HG03175 (cell line): Measurements from ENCODE around the gene RIOX2.

ENCODE experiments used
- ATAC-seq: cut with Tn5 transposase; IDR thresholded peaks from one replicate; pipeline ENCODE4 v1.9.1; 2021; ENCODE audit warnings: mild to moderate bottlenecking, moderate library complexity; ENCODE audit not compliant: unreplicated experiment

The RIOX2 gene

DNA sequence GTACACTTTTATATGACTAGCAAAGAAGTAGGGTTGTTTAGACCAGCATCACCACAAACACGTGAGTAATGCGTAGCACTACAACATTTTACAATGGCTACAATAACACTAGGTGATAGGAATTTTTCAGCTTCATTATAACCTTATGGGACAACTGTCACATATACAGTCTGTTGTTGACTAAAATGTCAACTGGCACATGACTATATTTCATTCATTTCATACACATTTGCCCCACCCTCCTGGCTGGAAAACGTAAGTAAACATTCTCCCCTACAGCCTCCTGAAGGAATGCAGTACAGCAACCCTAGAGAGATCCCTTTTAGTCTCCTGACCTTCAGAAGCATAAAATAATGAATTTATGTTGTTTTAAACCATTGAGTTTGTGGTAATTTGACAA is 16.2 kb downstream of the RIOX2 start:
- ATAC-seq = no peak

DNA sequence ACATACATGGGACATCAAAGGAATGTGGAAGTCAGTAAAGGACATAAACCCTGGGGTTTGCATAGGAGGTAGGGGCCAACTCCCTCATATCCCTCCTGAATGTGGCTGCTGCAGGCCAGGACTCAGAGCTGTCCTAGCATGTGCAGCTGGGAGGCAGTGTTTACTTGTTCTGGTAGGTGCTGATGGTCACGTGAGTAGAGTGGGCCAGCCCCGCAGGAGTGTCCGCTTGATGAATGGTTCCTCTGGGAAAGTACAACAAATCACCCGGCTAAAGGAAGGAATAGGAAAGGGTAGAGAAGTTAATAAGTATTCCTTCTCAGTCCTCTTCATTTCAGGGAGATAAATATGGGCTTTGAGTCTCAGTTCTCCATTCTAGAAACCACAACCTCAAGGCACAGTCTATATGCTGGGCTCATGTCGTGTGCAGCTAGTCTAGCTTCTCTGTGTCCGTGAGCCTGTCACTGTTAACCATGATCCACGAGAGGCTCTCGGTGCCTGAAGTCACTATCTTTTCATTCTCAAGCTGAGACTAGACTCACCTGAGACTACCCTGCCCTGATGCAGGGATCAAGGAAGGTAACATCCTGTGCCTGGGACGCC is 17.9 kb downstream of the RIOX2 start:
- no peak for ATAC-seq

DNA sequence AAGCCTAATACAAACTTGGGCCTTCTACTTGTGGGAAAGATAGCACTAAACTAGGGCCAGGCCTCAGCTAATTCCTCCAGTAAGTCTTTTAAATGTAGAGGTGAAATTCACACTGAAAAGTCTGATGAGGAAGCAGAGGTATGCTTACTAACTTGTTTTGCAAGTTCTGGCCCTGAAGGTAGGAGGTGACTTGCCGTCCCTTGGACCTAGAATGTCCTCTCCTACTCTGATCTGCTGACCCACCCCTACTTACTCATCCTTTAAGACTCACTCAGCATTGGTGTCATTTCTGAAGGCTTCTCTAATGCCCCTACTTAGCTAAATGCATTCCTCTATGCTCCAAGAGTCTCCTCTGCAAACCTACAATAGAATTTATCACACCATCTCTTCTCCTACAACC is 19.4 kb downstream of the RIOX2 start:
- no peak for ATAC-seq

DNA sequence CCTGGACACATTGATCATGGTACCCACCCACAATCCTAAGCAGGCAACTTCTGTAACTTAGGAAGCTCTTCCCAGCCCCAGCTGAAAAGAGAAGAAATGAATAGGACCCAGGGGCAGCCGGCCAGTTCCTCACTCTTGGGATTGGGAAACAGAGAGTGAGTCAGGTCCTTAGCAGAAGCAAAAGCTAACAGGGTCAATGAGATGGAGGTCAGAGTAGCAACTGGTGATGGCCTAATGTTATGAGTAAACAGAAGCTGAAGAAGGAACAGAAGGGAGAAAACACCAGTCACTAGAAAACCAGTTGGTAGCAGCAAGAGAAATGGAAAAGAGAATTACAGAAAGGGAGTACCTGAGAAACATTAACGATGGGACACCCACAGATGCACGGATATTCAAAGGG is 20.0 kb downstream of the RIOX2 start:
- no peak for ATAC-seq

DNA sequence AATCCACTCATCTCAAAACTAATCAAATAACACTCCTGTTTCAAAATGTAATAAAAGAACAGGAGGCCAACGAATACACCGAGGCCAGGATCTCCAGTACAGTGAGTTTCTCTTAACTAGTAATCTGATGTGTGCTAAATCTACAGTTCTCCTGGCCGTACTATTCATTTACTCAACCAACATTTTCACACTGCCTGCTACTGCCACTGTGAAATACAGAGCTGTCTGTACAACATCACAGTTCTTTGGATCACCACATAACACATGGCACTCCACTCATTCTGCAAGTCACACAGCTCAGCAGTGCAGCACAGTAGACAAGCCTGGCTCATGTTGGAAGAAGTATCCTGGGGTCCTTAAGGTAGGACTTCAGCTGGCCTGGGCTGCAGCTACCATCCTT is 21.9 kb downstream of the RIOX2 start:
- no peak for ATAC-seq

DNA sequence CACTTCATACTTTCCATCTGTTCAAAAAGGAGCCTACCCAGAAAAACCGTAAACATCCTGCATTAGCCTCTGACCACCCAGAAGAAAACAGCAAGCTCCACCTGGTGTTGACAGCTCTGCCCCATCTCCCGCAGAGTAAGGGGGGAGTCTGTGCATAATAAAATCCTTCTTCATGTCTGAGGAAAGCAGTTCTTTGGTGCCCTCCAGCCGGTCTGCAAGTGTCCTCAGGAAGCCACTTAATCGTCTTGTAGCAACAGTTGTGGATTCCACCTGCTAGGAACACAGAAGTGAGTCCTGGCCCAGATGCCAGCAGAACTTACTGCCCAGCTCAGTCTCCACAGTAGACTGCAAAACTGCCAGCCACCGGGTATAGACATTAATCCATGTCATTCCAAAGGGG is 22.5 kb downstream of the RIOX2 start:
- no peak for ATAC-seq

DNA sequence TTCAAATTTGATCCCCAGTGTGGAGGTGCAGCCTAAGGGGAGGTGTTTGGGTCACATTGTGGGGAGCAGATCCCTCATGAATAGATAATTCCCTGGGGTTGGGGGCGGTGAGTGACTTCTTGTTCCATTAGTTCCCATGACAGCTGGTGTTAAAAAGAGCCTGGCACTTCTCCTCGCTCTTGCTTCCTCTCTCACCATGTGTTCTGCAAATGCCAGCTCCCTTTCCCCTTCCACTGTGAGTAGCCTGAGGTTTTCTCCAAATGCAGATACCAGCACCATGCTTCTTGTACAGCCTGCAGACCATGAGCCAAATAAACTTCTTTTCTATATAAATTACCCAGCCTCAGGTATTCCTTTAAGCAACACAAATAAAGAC is 23.1 kb downstream of the RIOX2 start:
- ATAC-seq = no peak

DNA sequence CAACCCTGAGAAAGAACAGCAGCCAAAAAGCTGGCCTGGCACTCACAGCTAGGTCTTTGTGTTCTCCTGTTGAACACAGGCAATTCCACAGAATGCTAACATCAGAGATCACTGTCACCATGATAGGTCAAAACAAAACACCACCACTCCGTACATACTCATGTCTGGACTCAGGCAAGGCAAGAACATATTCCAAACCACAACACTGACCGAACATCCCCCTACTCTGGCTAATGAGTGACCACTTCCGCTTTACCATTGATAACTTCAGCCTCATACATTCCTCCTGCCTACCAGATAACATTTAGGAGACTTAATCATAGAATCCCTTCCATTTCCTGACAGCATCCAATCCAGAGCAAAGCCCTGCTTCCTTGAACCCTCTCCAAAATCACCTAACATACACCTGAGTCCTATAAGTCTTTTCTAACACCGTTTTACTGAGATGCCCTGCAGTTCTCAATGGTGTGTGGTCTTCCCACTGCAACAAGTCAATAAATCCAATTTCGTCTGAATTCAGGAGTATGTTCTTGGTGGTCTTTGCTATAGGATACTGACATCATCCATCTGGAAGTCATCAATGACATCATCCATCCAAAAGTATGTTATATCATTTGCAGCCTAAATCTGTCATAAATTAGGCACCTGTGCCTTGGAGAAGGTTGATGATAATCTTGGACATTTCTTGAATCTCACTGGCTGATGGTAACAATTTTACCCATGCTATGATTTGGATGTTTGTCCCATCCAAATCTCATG is 23.7 kb downstream of the RIOX2 start:
- ATAC-seq = no peak

DNA sequence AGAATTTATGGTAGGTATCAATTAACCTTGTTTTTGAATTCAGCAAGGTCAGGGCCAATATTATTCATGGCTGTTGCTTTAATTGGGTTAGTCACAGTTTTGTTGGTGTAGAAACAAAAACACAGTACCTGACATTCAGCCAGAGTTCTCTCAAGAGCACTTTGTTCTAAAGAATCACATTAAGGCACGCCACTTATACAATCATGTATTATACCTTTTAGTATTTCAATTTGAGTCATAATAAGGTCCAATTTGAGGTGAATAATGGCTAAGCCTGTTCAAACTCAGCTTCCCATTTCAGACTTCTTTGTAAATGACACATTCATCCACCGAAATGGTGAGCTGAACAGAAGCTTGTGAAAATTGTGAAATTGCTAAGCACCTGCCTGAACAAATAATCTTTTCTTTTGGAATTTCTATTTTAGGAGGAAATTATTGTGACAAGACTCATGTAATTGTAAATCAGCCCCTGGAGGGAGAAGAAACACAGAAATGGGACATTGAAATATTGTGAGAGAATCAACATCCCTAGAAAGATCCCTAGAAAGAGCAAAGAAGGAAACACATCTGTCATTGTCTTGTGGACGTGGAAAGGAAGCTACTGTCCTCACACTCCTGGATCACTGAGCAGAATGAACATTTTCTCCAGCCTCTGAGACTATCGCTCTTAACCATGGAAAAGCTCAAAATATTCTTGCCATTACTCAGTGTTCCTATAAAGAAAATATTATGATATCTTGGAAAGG is 29.3 kb downstream of the RIOX2 start:
- ATAC-seq = no peak

DNA sequence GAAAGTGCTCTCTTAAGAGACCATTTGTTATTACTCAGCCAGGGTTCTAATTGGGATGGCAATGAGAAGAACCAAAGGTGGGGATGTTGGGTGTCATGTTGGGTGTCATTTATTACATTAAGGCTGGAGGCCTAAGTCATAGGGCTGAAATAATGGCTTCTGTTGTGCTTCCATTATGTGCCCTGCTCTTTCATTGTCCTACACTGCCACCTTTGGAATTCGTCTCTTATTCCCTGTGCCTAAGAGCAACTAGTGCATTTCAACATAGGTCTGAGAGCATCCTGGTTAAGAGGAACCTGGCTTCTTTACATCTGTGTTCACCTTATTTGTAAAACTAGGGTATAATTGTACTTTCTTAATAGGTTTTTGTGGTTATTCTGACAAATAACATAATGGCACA is 32.2 kb downstream of the RIOX2 start:
- no peak for ATAC-seq

DNA sequence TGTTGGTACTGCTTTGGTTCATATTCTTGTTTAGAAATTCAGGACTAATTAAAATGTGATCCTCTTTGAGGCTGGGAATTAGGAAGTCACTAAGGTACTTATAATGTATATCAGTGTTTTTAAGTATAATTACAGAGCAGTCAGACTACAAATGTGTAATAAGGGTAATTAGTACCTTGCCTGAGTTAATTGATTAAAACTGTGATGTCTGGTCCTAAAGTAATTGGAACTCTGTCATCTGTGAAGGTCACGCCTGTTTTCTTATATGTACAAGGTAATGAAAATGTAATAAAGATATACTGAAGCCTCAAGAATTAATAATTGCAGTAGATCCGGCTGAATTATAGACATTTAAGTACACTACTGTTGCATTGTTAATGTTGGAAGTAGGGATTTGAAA is 32.8 kb downstream of the RIOX2 start:
- ATAC-seq = no peak

DNA sequence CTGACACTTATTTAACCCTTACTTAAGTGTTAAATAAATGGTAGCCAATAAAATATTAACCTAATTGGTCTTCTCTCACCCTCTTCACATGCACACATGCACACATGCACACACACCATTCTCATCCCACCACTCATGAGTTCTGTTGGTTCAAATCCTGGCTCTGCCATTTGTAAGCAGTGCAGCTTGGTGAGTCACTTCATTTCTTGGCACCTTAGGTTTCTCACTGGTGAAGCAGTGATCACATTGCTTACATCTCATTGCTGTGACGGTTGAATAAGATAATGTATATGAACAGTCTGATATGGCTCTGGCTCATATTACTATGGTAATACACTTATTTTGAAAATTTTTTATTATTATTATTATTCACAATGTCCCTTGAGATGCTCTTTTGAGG is 33.8 kb downstream of the RIOX2 start:
- ATAC-seq = no peak

DNA sequence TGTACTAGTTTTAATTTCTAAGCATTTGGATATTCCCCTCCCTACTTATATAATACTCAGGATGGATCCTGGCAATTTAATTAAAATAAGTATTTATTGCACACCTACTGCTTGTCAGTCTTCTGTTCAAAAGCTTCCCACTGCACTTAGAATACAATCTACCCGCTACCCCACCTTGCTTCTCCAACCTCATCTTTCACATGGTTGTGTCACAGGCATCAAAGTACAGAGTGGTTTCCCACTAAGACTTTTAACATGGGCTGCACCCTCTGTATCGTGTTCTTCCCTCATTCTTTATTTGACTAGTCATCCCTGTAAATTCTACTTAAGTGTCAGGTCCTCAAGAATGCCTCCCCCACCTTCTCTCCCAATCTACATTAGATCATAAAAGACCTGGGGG is 35.0 kb downstream of the RIOX2 start:
- ATAC-seq = no peak

DNA sequence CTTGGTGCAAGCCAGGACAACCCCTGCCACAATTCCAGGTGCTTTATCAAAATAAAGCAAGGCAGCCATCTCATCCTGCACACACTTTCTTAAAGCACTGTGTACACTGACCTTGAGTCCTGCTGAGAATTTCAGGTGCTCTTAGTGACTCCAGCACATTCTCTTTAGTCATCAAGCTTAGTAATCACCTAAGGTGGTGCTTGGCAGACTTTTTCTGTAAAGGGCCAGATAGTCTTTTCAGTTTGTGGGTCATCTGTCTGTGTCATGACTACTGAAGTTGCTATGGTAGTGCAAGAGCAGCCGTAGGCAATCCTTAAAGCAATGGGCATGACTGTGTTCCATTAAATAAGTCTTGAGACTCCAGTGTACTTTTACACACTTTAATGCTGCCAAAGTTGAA is 36.4 kb downstream of the RIOX2 start:
- ATAC-seq = no peak

DNA sequence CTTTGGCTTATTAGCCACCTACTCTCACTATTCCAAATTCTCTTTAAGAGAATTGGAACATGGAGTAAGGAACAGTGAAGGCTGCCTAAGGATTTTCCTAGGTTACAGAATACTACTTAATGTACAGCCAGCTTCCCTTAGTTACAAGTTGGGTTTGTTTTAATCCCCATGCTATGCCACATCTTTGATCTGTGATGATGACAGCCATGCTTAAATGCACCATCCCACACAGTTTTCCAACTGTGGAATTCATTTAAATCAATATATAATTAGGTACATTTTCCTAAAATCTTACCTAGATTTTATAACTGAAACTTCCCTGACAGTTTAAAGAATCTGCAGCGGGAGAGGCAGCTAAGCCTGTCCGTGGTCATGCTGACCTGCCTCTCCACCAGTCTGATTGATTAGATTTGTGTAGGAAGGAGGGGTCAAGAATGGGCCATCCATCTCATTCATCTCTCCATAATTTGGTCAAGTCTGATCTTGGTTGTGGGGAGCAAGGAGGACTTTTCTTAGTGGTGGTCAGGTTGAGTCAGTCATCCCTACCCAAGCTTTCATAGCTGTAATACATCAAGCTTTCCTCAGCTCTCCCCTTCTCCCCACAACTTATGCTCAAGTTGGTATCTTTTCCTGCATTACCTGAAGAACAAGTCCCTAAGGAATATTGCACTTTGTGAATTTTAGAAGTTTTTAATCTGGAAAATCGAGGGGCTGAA is 37.1 kb downstream of the RIOX2 start:
- no peak for ATAC-seq

DNA sequence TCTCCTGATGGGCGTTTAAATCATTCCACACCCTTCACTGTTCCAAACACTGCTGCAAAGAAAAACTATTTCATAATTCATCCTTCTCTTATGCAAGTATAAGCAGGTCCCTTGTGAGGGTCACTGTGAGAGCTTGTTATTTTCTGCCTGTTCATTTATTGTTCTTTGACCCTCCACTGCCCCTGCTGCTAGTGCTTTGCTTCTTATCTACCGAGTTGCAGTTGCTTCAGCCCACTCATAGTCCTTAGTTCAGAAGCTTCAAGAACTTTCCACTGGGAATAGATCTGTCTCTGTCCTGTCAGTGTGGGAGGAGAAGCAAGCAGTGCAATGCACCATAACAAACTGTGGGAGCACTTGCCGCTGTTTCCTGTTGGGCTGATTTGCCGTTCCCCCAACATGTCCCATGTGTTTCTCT is 39.8 kb downstream of the RIOX2 start:
- ATAC-seq = no peak

DNA sequence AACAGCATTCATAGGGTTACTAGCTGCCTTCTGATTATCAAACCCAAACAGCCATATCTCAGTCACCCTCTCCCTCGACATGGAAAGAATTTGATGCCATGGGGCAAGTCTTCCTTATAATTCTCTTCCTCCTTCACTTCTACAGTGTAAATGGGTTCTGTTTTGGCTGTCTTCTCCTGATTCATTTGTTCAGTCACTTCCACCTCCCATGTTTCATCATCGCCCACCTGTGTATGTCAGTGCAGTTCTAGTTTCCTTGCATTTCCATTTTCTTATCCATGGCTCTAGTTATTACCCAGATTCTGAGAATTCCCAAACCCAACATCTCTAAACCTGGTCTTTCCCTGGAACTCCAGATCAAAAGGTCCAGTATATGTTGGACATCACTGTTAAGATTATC is 41.0 kb downstream of the RIOX2 start:
- no peak for ATAC-seq

DNA sequence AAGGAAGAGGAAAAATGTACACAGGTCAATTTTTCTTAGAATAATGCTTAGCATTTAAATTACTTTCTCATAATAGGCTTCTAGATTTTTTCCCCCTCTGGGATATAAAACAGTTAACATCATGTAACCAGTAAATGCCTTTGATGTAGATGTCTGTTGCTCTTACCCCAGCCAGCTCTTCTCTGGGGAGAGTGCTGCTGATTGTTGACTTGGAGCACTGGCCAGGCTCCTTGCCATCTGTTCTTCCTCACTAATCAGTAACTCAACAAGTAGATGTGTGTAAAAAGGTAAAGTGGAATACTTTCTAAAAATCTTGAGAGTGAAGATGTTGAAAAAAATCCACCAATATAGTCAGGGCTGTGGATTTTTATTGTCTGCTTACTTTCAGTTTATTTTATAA is 42.2 kb downstream of the RIOX2 start:
- no peak for ATAC-seq

DNA sequence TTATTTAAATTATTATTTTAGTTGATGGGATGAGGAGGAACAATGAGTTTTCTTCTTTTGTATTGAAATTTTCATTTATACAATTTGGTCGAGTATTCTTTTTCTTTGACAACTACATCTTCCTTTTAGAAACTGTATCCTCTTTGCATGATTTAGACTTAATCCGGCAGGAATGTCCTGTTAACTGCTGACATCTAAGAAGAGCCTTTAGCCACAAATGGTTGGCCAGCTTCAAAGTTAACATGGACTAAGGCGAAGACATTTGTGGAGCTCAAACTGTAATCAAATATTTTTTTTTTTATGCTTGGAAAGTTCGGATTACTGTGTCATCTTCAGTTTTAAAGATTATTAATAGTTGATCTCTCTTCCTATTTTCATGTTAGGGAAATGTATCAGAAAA is 43.2 kb downstream of the RIOX2 start:
- ATAC-seq = no peak

DNA sequence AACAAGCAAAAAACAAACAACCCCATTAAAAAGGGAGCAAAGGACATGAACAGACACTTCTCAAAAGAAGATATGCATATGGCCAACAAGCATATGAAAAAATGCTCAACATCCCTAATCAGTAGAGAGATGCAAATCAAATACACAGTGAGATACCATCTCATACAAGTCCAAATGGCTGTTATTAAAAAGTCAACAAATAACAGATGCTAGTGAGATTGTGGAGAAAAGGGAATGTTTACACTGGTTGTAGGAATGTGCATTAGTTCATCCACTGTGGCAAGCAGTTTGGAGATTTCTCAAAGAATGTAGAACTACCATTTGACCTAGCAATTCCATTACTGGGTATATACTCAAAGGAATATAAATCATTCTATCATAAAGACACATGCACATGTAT is 44.5 kb downstream of the RIOX2 start:
- no peak for ATAC-seq

DNA sequence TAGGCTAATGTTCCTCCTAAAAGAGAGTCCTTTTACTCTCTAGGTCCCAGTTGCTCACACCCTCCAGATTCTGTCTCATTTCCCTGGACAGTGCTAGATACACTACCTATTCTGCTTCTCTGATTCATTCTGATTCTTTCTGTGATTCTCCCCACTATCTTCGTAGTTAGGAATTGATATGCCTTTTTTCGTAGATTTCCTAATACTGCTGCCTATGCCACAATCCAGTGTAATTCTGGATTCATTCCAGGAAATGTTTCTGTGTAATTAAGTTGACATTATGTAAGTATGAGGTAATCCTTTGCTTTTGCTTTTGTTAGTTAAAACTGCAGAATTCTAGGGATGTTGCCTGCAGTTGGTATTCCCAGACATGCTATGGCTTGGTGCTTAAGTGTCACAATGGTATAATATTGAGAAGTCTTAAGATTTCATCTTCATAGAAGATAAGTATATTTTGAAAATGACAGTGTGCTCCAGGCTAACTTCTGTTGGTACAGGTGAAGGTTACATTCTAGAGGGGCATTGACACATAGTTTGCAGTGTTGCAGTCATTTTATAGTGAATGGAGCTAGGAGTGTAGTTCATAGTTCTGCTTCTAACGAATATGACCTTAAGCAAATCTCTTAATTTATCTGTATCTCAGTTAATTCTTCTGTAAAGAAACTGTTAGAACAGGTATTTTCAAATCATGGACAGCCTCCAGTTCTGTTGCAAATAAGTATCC is 54.3 kb downstream of the RIOX2 start:
- ATAC-seq = no peak
